ENCODE results near the gene GPSM1.
A peak's percentile ranks its signal among the peaks of the same experiment; 100 is the strongest.

Gene GPSM1

DNA sequence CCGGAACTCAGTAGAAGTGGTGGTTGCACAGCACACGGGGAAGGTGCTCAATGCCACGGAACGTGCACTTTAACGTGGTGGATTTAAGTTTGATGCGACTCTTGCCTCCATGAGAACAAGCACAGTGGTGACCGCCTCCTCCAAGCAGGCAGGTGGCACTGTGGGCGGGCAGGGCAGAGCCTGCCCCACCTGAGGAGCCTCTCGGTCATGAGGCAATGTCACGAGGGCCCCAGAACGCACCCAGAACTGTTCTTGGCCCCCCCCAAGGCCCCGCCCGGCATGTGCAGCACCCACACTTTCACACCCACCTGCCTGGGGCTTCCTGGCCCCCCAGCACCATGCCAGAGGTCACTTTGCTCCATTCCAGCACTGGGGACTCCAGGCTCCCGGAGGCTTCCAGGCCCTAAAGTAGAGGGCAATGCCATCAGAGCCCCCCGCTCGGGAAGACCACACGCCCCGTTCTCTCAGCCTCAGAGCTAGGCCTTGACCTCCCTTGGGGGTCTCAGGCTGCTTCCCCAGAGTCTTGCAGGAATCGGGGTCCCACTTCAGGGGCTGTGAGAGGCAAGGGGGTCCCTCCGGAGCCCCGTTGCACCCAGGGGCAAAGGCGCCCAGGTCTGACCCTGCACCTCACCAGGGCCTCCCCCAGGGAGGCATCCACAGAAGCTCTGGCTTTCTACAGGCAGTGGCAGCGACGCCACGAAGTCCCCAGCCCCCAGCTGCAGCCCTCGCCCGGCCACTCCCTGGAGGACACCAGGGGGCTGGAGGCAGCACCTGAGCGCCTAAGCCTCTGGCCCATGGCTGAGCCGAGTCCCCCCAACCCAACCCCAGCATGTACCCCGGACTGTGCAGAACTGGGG is 37.5 kb upstream of the GPSM1 start:
- TF ChIP-seq, protein P1, sequence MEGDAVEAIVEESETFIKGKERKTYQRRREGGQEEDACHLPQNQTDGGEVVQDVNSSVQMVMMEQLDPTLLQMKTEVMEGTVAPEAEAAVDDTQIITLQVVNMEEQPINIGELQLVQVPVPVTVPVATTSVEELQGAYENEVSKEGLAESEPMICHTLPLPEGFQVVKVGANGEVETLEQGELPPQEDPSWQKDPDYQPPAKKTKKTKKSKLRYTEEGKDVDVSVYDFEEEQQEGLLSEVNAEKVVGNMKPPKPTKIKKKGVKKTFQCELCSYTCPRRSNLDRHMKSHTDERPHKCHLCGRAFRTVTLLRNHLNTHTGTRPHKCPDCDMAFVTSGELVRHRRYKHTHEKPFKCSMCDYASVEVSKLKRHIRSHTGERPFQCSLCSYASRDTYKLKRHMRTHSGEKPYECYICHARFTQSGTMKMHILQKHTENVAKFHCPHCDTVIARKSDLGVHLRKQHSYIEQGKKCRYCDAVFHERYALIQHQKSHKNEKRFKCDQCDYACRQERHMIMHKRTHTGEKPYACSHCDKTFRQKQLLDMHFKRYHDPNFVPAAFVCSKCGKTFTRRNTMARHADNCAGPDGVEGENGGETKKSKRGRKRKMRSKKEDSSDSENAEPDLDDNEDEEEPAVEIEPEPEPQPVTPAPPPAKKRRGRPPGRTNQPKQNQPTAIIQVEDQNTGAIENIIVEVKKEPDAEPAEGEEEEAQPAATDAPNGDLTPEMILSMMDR (IDR thresholded peaks at IDR 0.05; ENCODE audit: low read depth, low read length), result 0 out of 2 replicates have a peak, but pooled peaks have one; percentile 18
- H3K27me3 ChIP-seq (ENCODE audit: insufficient read depth, low read depth, severe bottlenecking), result no peaks in the 10 kb centered on the region
- no peak overlapping the region for H3K27ac ChIP-seq
- peaks cover 6% of the 10 kb centered on the region for H3K9me3 ChIP-seq (ENCODE audit: severe bottlenecking)
- no peaks in the 10 kb centered on the region for H3K36me3 ChIP-seq
- H3K4me3 ChIP-seq (ENCODE audit: low read depth, low read length), result no peak overlapping the region
- DNase-seq, result no peak

DNA sequence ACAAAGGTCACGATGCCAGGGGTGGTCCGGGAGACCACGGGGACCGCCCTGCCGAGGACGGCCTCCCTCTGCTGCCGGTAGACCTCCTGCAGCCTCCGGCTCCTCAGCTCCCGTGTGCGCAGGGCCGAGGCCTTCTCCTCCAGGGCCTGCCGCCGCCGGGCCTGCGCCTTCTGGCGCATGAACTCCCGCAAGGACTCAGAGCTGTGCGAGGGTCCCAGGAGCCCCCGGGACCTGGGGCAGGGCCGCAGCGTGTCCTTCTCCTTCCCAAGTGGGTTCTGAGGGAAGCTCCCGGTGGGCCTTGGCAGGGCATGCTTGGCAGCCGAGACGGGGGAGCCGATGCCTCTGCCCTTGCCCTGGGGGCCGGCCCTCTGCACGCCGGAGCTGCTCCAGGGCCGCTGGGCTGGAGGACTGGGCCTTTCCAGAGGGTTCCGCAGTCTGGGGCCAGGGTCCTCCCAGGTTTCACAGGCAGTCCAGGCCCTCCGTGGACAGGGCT is 36.8 kb upstream of the GPSM1 start:
- Histone ChIP-seq H3K4me3 (ENCODE audit: low read depth, low read length) (no peak overlapping the region), H3K27me3 (ENCODE audit: insufficient read depth, low read depth, severe bottlenecking) (no peaks in the 10 kb centered on the region), H3K9me3 (ENCODE audit: severe bottlenecking) (peaks cover 6% of the 10 kb centered on the region), H3K36me3 (no peaks in the 10 kb centered on the region), H3K27ac (no peak overlapping the region)
- DNase-seq, result no peak
- TF ChIP-seq, protein P1 (IDR thresholded peaks at IDR 0.05; ENCODE audit: low read depth, low read length), result no peak

DNA sequence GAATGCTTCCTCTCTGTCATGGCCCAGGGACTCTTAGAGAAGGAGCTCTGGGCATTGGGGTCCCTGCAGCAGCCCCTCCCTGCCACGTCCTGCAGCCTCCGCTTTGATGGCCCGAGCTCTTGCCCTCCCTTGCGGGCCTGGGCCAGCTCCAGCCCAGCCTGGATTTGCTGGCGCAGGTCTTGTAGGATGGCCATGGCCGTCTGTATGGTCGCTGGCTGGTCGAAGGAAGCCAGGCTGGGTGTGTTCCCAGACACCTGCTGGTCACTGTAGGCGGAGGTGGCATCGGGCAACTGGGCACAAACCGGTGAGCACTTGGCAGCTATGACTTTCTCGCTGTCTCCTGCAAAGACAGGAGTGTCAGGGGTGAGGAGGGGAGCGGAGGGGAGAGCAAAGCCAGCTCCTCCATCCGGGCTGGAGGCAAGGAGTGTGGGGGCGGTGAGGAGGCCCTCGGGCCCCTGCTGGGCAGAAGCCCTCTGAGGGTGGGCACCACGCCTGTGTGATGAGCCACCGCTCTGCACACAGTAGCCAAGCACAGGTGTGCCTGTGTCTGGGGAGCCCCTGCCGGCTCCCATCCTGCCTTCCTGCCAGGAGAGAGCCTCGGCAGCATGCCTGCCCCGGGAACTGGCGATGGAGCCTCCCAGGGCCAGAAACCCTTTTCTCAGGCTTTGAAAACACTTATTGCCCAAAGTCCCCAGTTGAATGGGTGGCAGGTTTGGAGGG is 35.9 kb upstream of the GPSM1 start:
- peaks cover 6% of the 10 kb centered on the region for H3K9me3 ChIP-seq (ENCODE audit: severe bottlenecking)
- H3K27ac ChIP-seq, result no peak overlapping the region
- TF ChIP-seq, protein P1 (IDR thresholded peaks at IDR 0.05; ENCODE audit: low read depth, low read length), result no peak
- no peak for DNase-seq
- no peaks in the 10 kb centered on the region for H3K36me3 ChIP-seq
- H3K27me3 ChIP-seq (ENCODE audit: insufficient read depth, low read depth, severe bottlenecking), result no peaks in the 10 kb centered on the region
- no peak overlapping the region for H3K4me3 ChIP-seq (ENCODE audit: low read depth, low read length)

DNA sequence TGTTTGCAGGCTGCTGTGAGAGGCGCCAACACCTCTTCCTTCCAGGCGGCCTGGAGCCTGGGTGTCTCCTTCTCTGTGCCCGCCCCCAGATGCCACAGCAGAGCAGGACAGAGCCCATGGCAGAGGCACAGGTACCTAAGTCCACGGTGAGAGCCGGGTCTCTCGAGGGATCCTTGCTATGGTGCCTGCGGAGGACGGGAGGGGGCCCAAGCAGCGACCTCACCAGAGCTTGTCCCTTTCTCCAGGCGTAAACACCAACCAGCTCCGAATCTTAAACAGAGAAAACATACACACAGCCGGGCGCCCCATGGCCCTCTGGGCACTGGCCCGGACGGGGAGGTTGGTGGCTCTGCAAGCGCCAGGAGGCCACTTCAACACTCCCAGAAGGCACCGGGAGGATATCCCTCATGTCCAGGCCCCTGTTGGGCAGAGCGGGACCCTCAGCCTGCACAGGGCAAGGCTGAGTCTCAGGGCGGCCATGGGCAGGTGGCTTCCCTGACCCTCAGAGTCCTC is 35.3 kb upstream of the GPSM1 start:
- H3K27me3 ChIP-seq (ENCODE audit: insufficient read depth, low read depth, severe bottlenecking), result no peaks in the 10 kb centered on the region

DNA sequence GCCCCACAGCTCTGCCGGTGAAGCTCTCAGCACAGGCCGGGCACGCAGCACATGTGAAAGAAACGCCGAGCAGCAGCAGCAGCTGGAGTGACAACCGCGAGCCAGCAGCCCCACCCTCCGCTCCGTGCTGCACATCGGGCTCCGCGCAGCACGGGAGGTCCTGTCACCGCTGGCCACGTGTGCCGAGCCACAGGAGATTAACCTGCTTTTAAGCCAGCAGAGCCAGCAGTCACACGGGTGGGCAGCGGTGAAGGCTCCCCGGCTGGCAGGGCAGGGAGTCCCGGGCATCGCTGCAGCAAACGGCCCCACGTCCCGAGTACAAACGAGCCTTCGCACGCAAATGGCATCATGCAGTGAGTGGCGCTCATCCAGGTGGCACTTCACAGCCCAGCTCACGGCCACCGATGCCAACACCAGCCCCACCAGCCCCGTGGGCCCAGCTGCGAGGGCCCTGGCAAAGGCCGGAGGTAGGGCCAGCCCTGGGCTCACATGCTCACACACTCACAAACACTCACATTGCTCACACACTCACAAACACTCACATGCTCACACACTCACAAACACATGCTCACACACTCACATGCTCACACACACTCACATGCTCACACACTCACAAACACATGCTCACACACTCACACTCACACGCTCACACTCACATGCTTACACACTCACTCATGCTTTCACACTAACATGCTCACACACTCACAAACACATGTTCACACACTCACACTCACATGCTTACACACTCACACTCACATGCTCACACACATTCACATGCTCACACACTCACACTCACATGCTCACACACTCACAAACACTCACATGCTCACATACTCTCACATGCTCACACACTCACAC is 34.5 kb upstream of the GPSM1 start:
- no peak for DNase-seq
- Histone ChIP-seq H3K27me3 (ENCODE audit: insufficient read depth, low read depth, severe bottlenecking) (no peaks in the 10 kb centered on the region), H3K4me3 (ENCODE audit: low read depth, low read length) (no peak overlapping the region), H3K27ac (no peak overlapping the region), H3K36me3 (no peaks in the 10 kb centered on the region), H3K9me3 (ENCODE audit: severe bottlenecking) (peaks cover 6% of the 10 kb centered on the region)
- TF ChIP-seq, protein P1 (IDR thresholded peaks at IDR 0.05; ENCODE audit: low read depth, low read length), result no peak

More for the DNA sequence above, 35.3 kb upstream of the GPSM1 start:
- Histone ChIP-seq H3K4me3 (ENCODE audit: low read depth, low read length) (no peak overlapping the region), H3K36me3 (no peaks in the 10 kb centered on the region), H3K27ac (no peak overlapping the region), H3K9me3 (ENCODE audit: severe bottlenecking) (peaks cover 6% of the 10 kb centered on the region)
- TF ChIP-seq, protein P1 (IDR thresholded peaks at IDR 0.05; ENCODE audit: low read depth, low read length), result no peak
- no peak for DNase-seq

Measured in WERI-Rb-1 (cell line).